HG03565 (cell line): Measurements from ENCODE around the gene ANO10.

Source experiments
- ATAC-seq: cut with Tn5 transposase; IDR thresholded peaks from one replicate; pipeline ENCODE4 v1.9.1; 2021; ENCODE audit warnings: mild to moderate bottlenecking, moderate library complexity; ENCODE audit not compliant: unreplicated experiment

Gene ANO10

DNA sequence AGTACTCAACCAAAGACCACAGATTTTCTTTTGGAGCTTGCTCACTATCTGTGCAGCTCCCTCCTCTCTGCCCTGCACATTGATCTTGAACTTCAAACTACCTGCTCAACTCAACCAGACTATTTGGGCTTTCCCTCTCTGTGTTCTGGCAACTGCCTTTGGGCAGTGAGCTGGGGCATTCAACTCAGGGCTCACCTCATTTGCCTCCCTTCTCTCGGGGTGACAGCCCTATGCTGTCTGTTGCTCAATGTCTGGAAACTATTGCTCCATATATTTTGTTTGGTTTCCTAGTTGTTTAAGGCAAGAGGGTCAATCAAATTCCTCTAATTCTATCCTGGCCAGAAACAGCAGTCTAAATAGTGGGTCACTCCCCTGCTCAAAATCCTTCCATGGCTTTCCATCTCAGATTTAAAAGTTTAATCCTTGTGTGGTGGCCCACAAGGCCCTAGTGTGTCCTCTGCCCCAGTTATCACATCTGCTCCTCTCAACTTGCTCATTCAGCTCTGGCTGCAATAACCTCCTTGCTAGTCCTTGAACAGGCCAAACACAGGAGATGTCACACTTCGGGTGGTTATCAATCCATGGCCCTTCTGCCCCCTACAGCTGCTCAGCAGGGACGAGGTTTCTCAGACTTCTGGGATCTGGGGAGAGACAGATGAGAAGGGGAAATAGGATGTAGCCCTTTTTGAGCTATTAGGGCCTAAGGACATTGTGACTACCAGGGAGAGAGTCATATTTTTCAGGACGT is 267.7 kb downstream of the ANO10 start:
- no peak for ATAC-seq

- no peak for ATAC-seq
Measured at GRCh38 chr3:43353393-43353792, 268.4 kb downstream of the ANO10 start.

DNA sequence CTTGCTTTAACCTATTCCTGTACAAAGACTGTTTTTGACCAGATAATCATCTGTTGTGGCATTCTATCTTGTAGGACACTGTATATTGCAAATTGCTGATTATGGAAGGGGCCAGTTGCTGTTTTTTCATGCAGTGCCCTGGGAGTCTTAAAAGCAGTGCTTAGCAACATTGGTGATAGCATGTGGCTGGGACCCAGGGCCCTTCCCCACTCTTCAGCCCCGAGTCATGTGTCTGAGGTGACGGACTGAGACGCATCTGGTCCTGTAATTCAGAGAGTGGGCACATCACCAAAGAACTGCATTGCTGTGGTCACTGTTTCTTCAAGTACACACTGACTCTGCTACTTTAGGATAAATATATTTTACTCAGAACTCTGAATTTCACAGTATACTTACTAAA is 272.1 kb downstream of the ANO10 start:
- ATAC-seq = no peak

GRCh38 chr3:43348852-43349574 is 272.8 kb downstream of the ANO10 start:
- ATAC-seq = no peak

DNA sequence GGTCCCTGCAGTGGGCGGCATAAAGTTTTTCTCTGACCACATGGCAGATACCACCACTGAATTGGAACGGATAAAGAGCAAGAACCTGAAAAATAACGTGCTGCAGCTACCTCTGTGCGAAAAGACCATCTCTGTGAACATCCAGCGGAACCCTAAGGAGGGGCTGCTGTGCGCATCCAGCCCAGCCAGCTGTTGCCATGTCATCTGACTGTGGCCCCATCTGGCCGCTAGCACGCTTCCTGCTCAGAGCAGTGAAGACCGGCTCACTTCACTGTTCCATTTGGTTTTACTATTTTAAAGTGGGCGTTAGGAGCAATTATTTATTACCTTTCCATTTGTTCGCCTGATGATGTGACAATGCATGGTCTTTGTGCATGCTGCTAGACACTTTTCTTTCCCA is 273.5 kb downstream of the ANO10 start:
- ATAC-seq = no peak

DNA sequence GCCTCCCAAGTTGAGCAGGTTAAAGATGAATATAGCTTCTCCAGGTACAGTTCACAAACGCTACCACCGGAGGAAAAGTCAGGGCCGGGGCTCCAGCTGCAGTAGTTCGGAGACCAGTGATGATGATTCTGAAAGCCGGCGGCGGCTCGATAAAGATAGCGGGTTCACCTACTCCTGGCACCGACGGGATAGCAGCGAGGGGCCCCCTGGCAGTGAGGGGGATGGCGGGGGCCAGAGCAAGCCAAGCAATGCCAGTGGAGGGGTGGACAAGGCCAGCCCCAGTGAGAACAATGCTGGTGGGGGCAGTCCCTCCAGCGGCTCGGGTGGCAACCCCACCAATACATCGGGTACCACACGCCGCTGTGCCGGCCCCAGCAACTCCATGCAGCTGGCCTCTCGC is 274.0 kb downstream of the ANO10 start:
- no peak for ATAC-seq

GRCh38 chr3:43346978-43347749 is 274.6 kb downstream of the ANO10 start:
- ATAC-seq = no peak

GRCh38 chr3:43345877-43346276 is 275.9 kb downstream of the ANO10 start:
- ATAC-seq = no peak

DNA sequence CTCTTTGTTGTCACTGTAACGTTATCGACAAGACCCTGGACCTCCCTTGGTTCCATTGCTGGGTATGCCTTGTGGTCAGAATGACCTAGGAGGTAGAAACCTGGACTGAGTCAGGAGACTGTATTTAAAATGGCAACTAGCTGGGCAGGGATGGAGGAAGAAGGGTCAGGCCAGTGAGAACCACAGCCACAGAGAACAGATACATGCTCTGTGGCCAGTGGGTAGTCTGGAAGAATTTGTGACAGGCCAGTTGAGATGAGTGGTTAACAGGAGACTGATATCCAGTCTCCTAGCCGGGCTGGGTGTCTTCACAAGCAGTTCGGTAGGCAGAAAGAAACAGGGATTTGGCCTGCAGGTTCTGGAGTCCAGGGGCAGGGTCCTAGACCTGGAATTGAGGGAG is 276.6 kb downstream of the ANO10 start:
- ATAC-seq = no peak

GRCh38 chr3:43344520-43344919 is 277.3 kb downstream of the ANO10 start:
- no peak for ATAC-seq

DNA sequence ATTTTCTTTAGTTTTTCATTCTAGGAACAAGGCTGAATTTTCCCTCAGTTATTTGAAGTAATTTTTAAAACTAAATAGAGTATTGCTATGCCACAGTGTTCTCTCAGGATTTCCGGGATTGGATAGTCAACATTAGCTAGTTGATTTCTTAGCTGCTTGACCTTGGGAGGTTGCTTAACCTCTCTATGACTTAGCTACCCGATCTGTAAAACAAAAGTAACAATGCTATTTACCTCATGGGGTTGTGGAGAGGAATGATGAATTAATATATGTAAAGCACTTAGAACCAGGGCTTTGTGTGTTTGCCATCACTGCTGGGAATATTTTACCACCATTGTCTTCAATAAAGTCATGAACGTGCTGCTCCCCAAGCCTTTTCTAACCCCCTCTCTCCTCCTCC is 278.0 kb downstream of the ANO10 start:
- ATAC-seq = no peak

- no peak for ATAC-seq
Measured at GRCh38 chr3:43343185-43343584, 278.6 kb downstream of the ANO10 start.

GRCh38 chr3:43341788-43342187 is 280.0 kb downstream of the ANO10 start:
- no peak for ATAC-seq

DNA sequence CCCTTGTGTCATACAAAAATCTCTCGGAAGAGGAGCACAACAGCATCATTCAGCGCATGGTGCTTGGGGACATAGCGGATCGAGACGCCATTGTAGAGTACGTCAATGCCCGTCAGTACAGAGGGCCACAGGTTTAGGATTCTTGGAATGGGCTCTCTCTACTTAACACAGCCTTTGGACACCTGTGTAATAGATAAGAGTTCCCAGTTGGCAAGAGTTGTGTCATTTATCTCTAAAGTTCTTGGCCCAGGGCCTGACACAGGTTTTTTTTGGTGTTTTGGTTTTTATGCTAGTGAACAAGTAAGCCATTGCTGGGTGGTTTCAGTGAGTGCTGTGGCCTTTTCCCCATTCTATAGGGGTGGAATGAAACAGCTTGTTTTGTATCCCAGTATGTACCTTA is 281.4 kb downstream of the ANO10 start:
- no peak for ATAC-seq

GRCh38 chr3:43338295-43338694 is 283.5 kb downstream of the ANO10 start:
- no peak for ATAC-seq

DNA sequence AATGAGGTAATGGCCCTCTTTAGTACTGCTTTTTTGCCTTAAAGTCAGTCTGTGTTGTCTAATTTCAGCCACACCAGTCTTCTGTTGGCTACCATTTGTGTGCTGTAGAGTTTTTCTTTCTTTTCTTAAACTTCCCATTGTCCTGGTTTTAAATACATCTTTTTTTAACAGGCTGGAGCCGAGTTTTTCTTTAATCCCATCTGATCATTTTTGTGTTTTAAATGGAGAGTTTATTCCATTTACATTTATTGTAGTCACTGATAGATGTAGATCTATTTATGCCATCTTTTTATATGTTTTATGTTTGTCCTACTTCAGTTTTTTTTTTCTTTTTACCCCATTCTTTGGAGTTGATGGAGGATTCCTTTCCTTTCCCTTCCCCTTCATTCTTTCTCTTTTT is 286.0 kb downstream of the ANO10 start:
- no peak for ATAC-seq

GRCh38 chr3:43334976-43335375 is 286.8 kb downstream of the ANO10 start:
- ATAC-seq = no peak

DNA sequence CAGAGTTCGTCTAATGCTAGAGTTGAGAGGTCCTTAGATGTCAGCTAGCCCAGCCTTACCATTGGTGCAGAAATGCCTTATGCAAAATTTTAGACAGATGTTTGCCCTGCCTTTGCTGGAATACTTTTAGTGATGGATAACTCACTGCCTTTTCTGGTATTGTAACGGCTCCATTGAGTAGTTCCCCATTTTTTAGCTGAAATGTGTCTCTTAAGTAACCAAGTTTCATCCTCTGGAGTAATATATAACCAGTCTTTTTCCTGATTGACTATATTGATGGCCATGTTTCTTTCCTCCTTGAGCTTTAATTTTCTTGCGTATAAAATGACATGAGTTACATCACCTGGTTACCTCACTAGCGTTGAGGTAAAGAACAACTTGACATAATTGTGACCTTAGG is 290.4 kb downstream of the ANO10 start:
- ATAC-seq = no peak

DNA sequence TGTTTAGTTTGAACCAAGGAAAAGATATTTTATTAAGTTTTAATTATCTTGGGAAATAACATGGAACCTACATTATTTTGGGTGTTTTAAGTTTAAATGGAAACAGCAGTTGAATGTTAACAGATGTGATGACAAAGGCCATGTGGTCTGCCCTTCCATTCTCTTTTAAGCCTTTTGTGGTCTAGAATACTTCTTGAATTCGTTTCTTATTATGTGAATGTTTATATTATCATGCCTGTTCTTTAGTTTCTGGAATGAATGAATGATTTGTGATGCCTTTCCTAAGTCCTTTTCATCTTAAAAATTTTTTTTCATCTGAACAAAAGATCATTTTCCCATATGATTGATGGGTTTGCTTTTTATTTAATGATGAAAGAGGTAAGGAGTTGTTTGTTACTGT is 290.8 kb downstream of the ANO10 start:
- no peak for ATAC-seq

DNA sequence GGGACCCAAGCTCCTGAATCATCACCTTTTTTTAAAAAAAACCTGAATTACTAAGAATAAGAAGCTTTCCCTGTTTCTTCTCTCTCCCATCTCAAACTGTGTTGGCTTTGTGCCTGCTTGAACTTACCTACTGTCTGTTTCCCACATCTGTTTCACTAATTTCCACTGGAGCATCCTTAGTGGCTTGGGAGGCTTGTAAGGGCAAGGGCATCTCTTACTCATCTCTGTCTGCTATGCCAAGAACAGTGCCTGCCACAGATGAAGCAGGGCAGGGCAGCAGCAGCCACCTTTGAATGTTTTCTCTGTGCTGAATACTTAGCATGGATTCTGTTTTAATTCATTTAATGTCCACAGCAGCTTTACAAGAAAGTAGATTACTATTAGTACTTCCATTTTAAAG is 293.2 kb downstream of the ANO10 start:
- no peak for ATAC-seq

DNA sequence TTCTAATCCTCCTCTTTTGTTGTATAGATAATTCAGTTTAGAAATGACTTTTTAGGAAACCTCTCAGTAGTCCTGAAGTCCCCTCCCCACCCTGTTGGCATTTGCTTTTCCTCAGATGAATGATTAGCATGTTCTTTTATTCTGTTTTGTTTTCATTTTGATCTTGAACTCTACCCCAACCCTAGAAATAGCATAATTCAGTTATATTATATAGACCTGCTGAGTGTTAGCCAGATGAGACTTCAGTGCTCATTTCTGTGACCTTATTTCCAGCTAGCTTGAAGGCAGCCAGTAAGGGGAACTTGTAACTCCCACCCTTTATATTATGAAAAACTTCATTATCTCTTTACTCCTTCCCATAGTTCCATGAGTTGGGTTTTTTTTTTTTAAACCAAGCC is 294.2 kb downstream of the ANO10 start:
- no peak for ATAC-seq
